Smooth muscle cell of the brain vasculature (primary cell): ENCODE data around the gene CRTAC1.
"Not testable (repeated sequence)": the region's sequence is repeated elsewhere in the genome, so short reads cannot be mapped to it uniquely, and the experiment has no call there.

Source experiments
- DNase-seq: peaks from one replicate; pipeline ENCODE4 v3.0.0-alpha.2; 2012; ENCODE audit warnings: low read depth, low spot score

The CRTAC1 gene

DNA sequence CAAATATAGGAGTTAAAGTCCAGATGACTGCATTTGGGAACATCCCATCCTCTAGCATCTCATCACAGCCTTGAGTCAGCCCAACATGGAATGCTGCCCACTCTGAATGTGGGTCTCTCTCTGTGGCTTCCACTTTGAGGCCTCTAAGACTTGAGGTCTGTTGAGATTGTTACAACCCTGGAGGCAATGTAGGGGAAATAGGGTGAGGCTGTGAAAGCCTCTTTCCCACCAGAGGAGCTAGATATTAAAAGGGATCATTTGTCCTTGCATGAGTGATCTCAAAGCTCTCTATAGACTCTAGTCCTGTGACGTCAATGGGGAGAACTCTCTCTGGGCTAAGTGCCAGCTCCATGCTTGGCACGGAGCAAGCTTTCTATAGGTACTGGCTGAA lies 187.1 kb downstream of the CRTAC1 start:
- DNase-seq = no peak

DNA sequence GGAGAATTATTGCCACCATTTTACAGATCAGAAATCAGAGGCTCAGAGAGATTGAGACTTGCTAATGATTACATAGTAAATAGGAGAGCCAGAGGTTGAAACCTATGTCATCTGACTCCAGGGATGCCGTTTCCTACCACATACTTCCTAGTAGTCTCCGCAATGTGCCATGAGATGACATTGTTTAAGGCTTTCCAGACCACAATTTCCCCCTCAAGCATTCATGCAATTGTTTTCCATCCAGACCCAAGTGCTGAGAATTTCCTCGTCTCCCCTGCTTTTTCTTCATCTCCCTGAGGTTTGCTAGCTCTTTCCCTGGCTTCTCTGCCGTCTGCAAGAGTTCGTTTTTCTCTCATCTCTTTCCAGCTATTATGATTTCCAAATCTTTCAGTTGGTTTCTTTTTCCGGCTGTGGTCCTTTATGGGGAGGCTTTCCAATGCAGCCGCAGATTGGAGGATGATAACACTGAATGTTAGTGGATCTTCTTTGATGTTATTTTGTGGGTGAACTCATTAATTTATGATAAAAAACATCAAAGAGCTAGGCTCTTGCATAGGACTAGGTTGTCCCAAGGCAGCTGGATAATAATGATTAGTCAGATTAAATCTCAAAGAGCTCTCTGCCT lies 187.7 kb downstream of the CRTAC1 start:
- no peak for DNase-seq

DNA sequence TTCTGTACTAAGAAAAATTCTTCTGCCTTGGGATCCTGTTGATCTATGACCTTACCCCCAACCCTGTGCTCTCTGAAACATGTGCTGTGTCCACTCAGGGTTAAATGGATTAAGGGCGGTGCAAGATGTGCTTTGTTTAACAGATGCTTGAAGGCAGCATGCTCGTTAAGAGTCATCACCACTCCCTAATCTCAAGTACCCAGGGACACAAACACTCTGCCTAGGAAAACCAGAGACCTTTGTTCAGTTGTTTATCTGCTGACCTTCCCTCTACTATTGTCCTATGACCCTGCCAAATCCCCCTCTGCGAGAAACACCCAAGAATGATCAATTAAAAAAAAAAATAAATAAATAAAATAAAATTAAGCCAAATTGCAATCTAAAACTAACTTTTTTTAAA lies 188.3 kb downstream of the CRTAC1 start:
- DNase-seq = not testable (repeated sequence)

DNA sequence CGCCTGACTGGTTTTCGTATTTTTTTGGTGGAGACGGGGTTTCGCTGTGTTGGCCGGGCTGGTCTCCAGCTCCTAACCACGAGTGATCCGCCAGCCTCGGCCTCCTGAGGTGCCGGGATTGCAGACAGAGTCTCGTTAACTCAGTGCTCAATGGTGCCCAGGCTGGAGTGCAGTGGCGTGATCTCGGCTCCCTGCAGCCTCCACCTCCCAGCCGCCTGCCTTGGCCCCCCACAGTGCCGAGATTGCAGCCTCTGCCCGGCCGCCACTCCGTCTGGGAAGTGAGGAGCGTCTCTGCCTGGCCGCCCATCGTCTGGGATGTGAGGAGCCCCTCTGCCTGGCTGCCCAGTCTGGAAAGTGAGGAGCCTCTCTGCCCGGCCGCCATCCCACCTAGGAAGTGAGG lies 189.3 kb downstream of the CRTAC1 start:
- not testable (repeated sequence) for DNase-seq

DNA sequence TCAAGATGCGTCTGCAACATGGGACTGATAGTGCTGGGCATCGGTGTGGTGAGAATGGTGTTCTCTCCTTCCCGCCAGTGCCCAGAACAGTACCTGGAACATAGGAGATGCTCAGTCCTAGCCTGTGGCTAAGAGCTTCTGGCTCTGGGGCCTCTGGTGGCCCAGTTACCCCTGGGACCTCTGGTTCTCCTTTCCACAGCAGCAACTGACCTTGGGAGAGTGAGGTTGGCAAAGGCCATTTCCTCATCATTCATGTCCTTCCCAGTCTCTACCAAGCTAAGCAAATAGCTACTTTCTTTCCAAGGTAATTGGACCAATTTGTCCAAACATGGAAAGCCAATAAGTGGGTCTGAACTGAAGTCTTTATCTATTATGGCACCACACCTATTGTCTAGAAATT lies 192.3 kb downstream of the CRTAC1 start:
- DNase-seq = no peak

DNA sequence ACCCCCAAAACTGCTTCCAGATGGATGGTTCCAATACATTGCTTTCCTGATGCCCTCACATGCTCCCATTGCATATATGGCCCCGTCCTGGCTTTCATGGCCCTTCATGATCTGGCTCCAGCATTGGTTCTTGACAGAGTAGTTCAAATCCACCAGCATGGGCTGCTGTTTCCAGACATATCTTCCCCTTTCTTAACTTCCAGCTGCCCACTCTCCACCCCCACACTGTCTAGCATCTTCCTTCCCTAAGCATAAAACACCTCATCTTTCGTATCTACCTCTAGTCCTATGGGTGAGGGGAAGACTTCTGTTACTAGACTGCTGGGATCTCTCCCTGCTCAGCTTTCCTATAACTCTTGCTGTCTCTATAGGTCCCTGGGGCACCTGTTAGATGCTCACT lies 194.0 kb downstream of the CRTAC1 start:
- DNase-seq = no peak

DNA sequence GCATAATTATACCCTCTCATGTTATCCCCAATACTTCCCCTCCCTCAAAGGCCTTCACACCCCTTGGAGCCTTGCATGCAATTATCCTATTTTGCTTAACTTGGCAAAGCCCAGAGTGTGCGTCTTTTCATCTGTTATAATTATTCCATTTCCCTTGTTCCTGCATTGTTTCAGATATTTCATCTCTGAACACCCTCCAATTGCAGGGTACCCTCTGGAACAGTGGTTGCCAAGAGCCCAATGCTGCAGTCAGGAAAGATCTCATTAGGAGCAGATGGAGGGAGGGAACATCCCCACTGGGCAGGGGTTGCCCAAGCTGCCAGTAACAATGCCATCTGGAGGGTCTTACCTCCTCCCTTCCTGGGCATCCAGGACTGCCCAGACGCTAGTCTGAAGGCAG lies 199.2 kb downstream of the CRTAC1 start:
- no peak for DNase-seq

DNA sequence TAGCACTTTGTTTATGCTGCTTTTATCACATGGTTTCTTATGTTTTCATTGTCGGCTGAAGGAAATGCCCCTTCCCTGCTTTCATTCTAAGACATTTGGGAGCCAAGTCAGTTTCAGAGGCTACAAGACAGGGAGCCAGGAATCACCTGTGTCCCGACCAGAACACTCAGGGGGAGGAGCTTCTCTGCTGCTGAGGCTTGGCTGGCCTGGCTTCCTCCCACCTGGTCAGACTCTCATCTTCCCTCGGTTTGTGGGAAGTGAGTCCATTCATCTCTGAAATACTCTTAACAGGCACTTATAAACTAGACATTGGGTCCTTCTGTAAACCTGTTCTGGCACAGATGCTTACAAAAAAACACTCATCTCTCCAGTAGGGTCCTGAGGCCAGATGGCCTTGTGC lies 200.4 kb downstream of the CRTAC1 start:
- no peak for DNase-seq

DNA sequence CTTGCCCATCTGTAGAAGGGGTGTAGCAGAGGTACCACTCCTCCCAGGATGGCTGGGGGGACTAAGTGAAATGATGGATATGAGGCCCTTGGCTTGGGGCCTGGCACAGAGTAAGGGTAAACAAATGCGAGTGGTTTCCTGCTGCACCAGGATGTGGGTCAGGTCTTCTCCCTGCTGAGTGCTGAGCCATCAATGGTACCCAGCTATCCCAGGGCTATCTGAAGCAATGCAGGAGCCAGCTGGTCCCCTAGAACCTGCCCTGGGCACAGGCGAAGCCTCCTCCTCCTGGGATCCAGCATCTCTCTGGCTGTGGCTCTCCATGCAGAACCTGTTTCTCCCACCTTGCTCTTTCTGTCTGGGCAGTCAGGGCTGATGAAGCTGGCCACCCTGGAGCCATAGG lies 201.7 kb downstream of the CRTAC1 start:
- no peak for DNase-seq

DNA sequence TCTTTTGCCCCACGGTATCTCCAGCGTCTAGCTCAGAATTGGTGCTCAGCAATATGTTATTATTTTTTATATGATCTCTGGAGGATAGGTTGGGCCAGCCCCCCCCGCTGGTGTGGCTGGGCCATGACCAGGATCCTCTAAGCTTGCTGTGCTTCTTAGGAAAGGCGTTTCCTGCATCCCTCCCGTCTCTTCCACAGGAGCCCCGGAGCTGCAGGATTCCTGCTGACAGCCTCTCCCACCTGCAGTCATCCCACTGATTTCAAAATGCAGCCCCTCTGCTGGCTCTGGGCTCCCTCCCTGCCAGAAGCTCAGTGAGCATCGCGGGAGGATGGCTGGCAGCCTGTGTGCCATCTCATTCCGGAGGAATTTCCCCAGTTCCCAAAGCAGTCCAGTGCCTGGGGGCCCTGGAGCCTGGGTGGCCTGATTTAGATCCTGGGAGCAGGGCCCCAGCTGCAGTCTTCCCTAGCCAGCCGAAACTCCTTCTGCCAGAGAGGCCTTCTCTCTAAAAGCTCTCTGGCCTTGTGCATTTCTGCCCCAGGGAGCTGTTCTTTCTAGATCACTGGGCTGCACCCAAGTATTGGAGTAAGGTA lies 202.6 kb downstream of the CRTAC1 start:
- DNase-seq = no peak

DNA sequence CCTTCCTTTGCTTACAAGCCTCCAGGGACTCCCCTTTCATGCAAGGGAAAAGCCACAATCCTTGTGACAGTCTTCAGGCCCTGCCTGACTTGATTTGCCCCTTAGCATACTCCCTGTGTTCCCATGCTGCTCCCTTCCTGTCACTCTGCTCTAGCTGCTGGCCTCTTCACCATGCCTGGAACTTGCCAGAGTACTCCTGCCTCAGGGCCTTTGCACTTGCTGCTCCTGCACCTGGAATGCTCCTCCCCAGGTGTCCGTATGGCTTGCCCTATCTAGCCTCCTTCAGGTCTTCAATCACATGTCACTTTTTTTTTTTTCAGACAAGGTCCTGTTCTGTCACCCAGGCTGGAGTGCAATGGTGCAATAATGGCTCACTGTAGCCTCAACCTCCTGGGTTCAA lies 203.5 kb downstream of the CRTAC1 start:
- DNase-seq = no peak

DNA sequence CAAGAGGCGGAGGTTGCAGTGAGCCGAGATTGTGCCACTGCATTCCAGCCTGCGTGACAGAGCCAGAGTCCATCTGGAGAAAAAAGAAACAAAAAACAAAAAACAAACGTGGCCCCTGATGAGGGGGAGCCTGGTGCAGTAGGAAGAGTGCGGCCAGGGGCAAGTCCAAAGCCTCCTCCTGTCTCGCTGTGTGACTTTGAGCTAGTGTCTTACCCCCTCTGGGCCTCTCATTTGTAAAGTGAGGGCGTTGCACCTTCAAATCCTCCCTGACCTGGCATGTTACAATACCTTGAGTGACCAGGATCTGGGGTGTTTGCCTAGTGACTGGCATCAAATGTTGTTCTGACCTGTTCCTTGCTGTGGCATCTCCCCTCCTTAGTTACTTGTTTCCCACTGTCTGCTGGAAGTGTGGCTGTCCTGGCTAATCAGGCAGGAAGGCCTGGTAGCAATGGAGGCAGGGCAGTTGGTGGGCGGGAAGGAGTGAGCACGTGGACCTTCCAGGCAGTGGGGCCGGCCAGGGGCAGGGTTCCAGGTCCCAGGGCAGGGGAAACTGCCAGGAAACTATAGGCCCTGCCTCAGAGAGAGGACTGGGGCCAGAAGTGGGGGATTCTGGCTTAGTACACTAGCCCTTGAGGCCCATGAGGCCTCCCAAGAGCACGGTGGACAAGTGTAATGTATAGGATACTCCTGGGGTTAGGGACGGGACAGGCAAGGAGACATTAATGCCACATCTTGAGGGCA lies 205.2 kb downstream of the CRTAC1 start:
- DNase-seq = no peak

DNA sequence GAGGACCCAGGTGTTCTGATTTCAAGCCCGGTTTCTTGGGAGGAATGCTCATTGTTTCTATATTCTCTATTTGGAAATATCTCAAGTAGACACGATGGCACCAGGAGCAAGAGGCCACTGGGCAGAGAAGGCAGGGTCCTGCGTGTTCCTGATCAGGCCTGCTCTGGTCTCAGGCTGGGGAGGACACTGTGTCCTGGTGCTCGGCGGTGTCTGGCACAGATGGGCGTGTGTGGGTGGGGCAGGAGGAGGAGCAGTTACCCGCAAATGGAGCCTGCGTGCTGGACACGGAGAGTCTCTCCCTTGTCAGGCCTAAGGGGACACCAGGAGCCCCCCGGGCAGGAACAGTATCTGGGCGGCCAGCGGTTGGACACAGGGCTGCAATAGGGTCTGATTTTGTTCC lies 206.7 kb downstream of the CRTAC1 start:
- no peak for DNase-seq

DNA sequence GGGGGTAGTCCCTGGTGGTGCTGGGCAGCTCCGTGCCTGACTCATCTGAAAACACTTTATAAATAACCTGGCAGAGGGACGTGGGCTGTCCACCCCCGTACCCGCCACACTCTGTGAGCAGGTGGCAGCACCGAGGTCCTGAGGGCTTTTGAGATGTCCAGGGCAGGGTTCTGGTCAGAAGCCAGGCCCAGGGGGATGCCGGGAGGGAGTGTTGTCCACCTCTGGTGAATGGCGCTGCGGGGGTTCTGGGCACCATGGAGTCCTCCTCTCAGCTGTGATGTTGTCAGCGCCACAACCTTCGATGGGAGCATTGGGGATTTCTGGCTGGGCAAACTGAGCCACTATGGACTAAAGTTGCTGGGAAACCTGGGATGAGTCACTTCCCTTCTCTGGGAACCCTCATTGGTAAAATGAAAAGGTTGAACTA lies 208.1 kb downstream of the CRTAC1 start:
- no peak for DNase-seq

DNA sequence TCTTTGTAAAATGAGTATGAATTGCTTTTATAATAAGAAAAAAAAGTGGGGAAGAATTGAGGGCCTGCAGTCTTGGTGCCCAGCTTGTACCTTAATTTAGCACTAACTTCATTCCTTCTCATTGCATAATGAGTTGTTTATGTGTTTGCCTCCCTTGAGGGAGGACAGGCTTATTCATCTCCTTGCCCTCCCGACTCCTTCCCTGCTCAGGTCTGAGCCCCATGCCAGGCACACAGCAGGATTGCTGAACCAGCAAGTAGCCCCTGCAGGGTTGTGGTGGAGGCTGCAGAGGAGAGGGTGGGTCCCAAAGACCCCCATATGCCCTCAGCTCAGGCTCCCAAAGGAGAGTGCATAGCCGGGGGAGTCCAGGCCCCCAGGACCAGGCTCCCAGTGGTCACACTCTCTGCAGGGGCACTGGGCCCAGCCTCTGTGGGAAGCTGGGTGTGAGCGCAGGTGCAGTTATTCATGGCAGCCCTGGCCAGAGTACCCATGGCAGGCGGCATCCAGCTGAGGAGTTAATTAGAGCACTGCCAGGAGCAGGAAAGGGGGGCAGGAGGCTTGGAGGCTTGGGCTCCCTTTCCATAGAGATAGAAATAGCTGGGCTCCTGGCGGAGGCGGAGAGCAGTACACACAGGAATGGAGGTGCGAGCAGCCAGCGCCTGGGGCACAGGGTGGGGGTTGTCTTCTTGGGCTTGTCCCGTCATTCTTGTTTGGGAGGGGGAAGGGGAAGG lies 208.9 kb downstream of the CRTAC1 start:
- DNase-seq = no peak

DNA sequence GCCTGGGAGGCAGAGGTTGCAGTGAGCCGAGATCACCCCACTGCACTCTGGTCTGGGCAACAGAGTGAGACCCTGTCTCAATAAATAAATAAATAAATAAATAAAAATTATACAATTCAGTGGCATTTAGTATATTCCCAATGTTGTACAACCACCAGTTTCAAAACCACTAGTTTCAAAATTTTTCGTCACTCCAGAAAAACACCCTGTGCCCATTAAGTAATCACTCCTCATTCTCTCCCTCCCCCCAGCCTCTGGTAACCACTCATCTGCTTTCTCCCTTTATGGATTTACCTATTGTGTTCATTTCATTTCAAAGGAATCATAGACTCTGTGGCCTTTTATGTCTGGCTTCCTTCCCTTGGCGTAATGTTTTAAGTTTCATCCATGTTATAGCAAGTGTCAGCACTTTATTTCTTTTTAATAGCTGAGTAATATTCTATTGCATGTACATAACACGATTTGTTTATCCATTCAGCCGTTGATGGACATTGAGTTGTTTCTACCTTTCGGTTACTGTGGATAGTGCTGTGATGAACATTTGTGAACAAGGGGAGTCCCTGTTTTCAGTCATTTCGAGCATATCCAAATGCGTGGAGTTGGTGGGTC lies 210.2 kb downstream of the CRTAC1 start:
- no peak for DNase-seq

DNA sequence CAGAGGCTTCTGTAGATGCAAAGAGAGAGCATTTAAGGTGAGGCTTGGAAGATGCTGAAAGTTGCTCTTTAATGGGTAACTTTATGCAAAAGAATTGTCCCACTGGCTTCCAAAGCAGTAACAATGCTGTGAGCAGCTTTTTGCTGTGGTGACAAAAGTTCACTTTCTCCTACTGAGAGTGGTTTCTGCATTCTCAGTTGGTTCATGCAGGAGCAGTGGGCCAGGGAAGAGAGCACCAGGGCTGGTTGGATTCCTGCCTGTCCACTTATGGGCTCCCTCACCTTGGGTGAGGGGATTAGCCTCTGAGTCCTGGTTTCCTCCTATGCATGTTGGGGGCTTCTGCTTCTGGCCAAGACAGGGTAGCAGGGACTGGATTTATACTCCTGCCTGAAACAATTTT lies 211.8 kb downstream of the CRTAC1 start:
- no peak for DNase-seq

DNA sequence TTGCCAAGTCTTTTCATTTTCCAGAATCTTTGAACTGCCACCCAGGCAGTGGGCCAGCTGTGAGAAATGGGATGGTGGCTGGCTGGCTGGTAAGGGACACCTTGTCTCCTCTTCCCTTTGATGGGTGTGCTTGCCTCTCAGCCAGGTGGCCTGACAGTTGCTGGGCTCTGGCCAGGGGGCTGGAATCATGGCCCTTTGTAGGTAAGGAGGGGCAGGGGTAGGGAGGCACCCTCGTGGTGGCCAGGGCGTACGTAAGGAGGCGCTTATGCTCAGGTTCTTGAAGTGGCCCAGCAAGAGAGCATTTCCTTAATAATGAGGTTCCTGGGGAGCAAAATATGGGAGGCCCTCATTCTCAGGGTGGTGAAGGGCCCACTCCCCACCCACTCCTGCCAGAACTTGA lies 213.8 kb downstream of the CRTAC1 start:
- no peak for DNase-seq
